Left ventricle myocardium superior (tissue), 1 donor: Measurements from ENCODE around the gene ECI1. TPM values are rescaled to one million over a fixed set of nuclear protein-coding genes. Genes with fewer than 3 reads are reported as not detected.

ENCODE experiments used
- ATAC-seq: fragments of 200-7000 bp; cut with Tn5 transposase; one replicate; pipeline ENCODE4 v1.9.1; 2020; ENCODE audit warnings: mild to moderate bottlenecking, moderate library complexity
- DNase-seq: peaks from one replicate; pipeline ENCODE4 v3.0.0-alpha.2; 2020
- intact Hi-C: fragments of 100-400 bp; cut with micrococcal nuclease; formaldehyde crosslinking; loops from one replicate; pipeline ENCODE4 v1.11.0; 2022
- long read RNA-seq: library from polyadenylated mRNA; unstranded; transcript quantifications from one replicate; pipeline ENCODE4 v2.0.0, GENCODE V29; 2021
- total RNA-seq: library from RNA; stranded (reverse); fragmentation: NEBNext Ultra II Directional; extraction: Animal tissue kit (Norgen Biotek cat#: 25700); gene quantifications from one replicate; pipeline ENCODE4 v1.2.1, GENCODE V29; 2021
- donor health status: DM: no; HTN: yes; CAD: no; lungs with severe emphysema.

The ECI1 gene, protein sequence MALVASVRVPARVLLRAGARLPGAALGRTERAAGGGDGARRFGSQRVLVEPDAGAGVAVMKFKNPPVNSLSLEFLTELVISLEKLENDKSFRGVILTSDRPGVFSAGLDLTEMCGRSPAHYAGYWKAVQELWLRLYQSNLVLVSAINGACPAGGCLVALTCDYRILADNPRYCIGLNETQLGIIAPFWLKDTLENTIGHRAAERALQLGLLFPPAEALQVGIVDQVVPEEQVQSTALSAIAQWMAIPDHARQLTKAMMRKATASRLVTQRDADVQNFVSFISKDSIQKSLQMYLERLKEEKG
- 225 TPM for total RNA-seq
- long read RNA-seq, transcript ECI1-203 (7 exons, 948 nt), result minor isoform, 5 of 421 reads
- long read RNA-seq, transcript ECI1-201 (7 exons, 1,541 nt), result major isoform, 328 of 421 reads
- long read RNA-seq, transcript ECI1-206 (6 exons, 961 nt), result minor isoform, 29 of 421 reads
- long read RNA-seq, partial matches to known transcripts, result 41 of 421 reads
- long read RNA-seq, other reads (novel, unspliced or antisense), result 17 of 421 reads

DNA sequence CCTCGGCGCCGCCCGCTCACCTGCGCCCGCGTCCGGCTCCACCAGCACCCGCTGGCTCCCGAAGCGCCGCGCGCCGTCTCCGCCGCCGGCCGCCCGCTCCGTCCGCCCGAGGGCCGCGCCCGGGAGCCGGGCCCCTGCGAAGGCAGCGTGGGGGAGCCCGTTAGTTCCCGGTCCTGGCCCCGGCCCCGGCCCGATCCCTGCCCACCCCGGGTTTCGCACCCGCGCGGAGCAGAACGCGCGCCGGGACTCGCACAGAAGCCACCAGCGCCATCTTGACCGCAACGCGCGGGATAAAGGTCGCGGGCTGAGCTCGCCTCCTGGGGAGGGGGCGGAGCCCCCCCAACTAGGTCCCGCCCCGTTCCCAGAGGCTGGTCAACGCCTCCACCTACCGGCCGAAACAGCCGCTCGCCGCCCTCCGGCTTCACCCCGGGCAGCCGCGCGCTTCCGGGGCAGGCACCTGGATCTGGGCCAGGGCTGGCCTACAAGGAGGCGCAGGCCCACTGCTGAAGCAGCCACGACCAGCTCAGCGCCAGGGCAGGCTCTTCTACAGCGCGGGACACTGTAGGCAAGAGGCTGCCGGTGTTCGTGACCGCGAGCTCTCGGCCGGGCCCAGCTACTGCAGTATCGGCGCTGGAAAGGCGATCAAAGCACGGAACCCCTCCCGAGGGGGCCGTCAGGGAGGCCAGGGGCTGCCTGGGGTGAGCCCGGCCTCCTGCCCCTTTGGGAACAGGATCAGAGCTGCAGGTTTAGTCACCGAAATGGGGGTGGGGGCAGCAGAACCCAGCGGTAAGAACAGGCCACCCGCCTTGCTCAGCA, at the start of gene ECI1:
Gene ECI1, minus strand, starts transcription at position 292 of the 816 bp plus-strand sequence. Its CDS starts 21 bp downstream, at position 271.
- intact Hi-C loops, result no loop called here
- ATAC-seq (peak; percentile 97), DNase-seq (peak; percentile 99)

DNA sequence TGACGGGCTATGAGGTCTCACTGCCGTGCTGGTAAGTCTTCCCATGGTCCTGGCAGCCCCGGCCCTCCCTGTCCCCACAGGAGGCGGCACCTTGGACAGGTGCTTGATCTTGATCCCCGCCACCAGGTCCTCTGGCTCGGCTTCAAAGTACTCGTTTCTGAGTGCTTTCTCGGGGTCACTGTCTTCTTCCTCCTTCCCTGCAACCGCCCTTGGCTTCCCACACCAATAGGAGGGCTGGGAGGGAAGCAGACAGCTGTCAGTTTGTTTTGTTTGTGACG, 48.5 kb upstream of the ECI1 start:
- ATAC-seq (no peak), DNase-seq (no peak)
- intact Hi-C loops, result no loop called here

DNA sequence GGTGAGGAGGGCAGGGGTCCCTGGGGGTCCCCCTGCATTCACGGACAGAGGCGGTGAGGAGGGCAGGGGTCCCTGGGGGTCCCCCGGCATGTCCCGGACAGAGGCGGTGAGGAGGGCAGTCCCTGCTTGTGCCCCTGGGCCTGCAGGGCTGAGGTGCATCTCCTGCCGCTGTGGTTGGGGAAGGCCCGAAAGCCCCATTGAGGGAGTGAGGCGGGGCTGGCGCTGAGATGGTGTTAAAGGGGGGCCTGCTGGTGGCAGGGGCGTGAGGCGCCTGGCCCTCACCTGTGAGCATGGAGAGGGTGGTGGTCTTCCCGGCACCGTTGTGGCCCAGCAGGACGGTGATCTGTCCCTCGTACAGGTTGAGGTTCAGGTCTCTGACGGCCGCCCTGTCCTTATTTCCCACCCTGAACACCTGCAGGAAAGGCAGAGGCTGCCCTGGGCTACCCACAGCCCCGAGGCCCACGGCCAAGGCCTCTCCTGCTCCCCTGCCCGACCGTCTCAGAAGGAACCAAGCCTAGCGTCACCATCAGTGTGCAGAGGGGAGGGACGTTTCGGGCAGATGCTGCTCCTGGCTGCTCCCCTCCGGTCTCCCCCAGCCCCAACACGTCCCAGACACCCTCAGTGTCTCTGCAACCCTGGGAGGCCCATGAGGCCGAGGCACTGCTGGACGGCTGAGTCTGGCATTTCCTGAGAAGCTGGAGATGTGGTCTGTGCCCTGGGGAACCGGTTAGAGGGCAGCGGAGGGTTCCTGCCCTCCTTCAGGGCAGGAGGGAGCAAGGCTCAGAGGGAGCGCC, 47.9 kb upstream of the ECI1 start:
- DNase-seq (no peak), ATAC-seq (no peak)
- intact Hi-C loops, result no loop called here

DNA sequence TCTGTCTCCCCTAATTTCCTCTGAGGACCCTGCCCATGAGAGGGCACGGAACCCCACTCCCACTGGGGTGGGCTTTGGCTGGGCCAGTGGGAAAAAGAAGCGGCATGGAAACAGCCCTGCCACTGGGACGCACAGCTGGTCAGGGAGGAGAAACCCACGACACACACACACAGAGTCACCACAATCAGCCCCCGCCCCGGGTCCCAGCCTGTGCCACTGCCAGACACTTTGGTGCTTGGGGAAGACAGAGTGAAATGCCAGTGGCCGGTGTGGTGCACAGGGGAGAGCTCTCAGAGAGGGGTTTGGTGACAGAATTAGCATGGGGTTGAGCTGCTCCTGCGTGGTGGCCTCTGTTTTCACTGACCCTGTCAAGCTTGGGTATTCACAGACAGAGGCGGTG, 47.2 kb upstream of the ECI1 start:
- intact Hi-C loops, result no loop called here
- DNase-seq (no peak), ATAC-seq (no peak)

DNA sequence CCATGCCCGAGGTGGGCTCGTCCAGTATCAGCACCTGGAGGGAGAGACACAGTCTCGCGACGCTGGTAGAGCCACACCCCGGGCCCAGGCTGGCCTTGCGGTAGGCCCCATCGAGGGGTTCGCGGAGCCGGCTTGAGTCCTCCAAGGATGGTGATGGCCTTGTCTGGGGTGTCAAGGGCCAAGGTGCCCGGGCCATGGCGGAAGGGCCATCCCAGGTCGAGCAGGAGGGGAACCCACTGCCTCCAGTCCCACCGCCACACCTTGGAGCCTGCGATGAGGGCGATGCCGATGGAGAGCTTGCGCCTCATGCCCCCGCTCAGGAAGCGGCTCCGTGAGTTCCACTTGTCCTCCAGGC, 46.1 kb upstream of the ECI1 start:
- DNase-seq (no peak), ATAC-seq (no peak)
- intact Hi-C loops, result no loop called here

DNA sequence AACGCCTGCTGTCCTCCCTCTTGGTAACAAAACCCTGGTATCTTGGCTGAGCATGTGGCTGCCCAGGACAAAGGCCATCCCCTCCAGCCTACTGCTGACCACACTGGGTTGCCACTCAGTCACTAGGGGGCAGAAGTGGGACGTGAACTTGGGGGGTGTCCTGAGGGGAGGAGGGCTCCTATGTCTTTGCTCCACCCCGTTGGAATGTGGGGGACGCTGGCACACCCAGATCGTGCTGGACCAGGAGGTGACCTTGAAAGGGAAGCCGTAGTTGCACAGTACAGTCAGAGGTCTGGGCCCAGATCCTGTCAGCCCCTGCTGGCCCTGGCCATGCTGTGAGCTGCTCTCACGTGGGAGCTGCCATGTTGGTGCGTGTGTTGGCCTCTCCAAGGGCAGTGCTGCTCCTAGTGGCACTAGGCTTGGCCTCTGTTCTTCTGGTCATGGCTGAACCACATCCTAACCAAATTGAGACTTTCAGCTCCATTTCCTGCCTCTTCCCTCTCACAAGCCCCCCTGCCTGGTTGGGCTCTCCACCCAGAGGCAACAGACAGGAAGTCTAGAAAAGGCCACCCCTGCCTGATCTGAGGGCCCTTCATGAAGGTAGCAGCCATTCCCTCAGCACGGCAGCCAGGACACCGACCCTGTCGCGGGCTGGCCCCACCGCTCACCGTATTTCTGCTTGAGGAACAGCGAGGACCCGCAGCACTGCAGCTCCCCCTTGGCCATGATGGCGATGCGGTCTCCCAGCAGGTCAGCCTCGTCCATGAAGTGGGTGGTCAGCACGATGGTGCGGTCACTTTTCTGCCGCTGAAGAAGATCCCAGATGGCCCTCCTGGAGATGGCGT, 45.5 kb upstream of the ECI1 start:
- DNase-seq (no peak), ATAC-seq (peak; percentile 69)
- intact Hi-C loops, result no loop called here

DNA sequence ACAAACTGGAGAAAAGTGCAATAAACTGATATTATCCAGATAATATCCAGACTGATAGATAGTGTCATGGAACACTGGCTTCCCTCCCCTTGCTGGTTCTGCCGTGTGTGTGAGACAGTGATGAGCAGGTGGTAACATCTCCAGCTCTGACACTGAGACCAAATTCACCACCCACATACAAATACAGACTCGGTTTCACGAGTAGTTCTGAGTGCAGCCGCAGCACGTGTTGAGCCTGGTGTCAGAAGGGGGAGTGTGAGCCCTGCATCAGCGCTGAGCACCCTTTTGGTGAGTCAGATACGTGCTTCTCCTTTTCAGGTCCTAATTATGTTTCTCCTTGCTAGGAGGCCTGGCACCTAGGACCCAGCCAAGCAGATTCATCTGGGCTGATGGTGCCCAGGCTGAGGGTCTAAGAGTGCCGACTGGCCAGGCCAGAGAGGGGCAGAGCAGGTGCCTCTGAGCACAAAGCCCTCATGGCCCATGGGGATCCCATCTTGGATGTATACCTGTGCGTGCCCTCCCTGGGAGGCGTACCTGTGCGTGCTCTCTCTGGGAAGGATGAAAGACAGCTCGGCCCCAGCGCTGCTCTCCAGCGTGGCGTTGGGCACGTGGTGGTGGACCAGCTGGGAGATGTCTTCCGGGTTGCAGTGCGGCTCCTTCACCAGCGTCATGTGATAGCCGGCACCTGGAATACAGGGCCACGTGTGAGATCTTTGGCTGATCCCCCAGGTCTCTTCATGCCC, 43.8 kb upstream of the ECI1 start:
- intact Hi-C loops, result no loop called here
- no peak for ATAC-seq

DNA sequence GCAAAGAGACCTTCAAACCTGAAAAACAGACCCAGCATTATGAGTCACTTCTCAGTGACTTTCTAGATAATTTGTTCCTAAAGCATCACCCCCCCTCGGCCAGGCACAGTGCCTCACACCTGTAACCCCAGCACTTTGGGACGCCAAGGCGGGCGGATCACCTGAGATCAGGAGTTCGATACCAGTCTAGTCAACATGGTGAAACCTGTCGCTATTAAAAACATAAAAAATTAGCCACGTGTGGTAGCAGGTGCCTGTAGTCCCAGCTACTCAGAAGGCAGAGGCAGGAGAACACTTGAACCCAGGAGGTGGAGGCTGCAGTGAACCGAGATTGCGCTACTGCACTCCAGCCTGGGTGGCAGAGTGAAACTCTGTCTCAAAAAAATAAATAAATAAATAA, 40.8 kb upstream of the ECI1 start:
- DNase-seq (no peak), ATAC-seq (no peak)
- intact Hi-C loops, result no loop called here

More for the DNA sequence above, 43.8 kb upstream of the ECI1 start:
- no peak for DNase-seq

DNA sequence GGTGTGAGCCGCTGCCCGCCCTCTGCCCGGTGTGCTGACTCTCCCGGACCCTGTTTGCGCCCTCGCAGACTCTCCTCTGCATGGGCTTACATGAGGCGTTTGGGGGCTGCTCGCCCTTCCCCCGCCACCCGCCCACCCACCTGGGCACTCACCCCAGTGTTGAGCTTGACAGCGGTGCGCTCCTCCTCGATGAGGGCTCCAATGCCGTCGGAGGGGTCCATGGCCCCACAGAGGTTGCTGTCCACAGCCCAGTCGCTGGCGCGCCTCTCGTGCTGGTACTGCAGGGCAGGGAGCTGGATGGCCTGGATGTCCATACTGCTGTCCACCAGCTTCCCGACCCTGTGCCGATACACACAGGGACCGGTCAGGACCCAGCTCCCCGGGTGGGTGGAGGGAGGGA, 37.9 kb upstream of the ECI1 start:
- ATAC-seq (no peak), DNase-seq (no peak)
- intact Hi-C loops, result no loop called here

DNA sequence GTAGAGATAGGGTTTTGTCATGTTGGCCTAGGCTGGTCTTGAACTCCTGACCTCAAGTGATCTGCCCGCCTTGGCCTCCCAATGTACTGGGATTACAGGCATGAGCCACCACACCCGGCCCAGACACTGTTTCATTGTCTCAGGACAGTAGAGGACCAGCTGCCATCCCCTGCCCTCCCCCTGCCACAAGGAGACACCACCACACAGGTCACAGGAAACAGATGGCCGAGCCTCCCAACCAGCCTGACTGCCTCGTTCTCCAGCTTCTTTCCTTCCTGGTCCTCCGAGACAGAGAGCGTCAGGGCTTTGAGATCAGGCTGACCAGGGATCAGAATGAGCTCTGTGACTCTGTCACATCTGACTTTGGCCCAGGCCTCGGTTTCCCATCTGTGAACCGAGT, 37.3 kb upstream of the ECI1 start:
- no peak for DNase-seq
- intact Hi-C loops, result no loop called here
- no peak for ATAC-seq

DNA sequence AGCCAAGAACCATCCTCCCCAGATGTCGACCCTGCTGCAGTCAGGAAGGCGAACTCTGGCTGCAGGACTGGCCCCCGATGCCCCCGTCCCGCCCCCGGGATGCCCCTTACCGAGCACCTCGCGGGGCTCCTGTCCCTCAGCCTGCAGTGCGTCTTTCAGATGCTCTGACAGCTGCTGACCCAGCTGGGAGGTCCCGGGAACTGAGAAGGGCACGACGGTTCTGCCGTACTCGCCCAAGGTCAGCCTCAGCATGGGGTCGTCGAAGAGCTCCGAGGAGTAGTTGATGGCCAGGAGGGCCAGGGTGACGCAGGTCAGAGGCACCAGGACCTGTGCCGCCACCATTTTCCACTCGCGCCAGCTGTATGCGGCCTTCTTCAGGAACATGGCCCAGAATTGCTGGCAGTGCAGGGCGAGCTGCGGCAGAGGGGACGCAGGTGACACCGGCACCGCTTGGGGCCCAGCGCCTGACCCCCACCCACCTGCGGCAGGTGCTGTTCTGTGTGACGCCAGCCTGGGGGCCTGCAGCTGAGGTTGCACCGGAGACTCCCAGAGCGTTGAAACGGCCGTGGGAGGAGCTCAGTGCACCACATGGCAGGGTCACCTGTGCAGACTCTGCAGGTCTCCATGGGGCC, 36.6 kb upstream of the ECI1 start:
- no peak for DNase-seq
- ATAC-seq, result no peak
- intact Hi-C loops, result no loop called here

DNA sequence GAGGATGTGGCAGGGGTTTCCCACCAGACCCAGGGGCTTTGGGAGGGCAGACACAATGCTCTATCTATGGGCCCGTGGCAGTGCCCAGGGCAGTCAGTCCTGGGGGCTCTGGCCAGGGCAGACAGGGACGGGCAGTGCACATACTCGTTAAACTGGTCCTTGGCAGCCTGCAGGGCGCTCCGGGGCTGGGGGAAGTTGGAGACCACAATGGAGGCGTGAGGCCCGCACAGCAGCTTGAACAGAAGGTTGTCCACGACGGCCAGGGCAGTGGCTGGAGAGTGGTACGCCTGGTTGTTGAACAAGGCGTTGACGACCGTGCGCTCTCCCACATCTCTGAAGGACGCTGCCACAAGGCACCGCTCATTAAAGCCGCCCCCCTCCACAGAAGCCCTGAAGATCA, 35.2 kb upstream of the ECI1 start:
- intact Hi-C loops, result no loop called here
- DNase-seq (no peak), ATAC-seq (no peak)

DNA sequence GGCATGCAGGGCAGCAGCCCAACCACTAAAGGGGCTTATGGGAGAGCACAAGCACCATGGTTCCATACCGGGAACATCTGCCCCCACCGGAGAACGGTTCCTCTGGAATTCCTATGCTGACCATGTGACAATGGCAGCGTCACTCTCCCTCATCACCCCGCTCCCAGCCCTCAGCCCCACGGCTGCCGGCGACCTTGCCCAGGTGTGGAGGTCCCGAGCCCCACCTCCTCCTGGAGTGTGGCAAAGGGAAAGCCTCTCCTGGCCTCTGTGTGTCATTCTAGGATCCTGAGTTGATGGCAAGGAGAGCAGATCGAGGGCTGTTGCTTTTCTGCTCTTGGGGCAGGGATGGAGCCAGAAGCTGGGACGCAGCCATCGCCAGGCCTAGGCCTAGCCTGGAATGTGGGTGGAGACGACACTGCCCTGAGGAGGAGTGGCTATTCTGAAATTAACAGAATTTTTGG, 34.4 kb upstream of the ECI1 start:
- DNase-seq (no peak), ATAC-seq (no peak)
- intact Hi-C loops, result no loop called here

DNA sequence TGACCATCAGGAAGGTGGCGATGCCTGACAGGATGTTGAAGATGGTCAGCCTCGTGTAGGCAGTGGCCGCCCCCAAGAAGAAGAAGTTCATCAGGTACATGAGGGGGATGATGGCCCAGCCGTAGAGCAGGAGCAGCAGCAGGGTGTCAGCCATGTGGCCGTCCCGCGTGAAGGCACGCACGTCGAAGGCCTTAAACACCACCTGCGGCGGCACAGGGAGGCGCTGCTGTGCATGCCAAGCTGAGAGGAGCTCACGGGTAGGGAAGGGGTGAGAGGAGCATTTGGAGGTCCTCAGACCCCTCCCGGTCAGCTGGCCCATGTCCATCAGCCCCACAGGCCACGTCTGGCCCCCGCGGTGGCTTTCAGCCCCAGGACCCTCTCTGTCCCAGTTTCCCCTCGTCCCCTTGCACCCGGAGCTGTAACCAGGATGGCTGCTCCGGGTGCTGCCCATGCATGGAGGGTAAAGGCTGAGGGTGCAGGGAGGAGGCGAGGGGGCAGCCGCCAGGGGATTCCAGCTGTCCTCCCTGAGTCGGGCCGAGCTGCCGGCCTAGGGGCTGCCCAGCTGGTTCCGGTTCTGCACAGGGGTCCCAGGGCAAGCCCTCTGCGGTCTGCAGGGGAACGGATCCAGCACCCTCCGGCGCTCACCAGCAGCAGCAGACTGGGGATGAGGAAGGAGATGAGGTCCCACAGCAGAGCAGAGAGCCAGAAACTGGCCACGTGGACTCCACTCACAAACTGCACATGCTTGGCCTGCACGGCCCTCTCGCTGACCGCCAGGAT, 33.6 kb upstream of the ECI1 start:
- no peak for ATAC-seq
- intact Hi-C loops, result no loop called here
- no peak for DNase-seq

DNA sequence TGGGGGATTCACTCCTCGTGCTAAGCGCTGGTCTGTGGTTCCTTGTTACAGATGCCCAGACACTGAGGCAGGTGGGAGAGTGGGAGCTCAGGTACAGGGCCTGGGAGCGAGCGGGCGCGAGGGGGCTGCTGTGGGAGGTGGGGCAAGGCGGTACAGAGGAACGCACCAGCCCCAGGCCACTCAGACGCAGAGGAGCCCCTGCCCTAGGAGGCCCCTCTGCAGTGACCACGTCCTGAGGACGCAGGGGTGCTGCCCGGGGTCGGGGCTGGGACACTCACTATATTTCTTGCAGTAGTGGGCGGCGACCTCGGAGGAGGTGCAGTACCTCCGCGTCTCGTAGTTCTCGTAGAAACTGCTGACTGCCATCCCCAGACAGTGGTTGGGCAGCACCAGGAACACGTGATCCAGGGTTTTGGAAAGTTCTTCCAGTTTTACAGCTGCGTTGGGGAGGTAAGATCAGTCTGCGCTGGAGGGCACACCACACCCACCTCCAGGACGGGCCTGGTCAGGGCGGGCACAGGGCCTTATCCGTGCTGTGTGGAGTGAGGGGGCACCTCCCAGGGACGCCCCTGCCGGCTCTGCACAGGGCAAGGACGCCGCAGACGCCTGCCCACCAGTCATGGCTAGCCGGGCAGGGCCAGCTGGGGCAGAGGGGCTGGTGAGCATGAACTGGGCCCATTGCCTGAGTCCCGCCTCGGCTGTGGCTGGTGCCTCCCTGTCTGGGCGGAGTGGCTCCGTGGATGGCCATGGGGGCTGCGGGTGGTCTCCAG, 32.8 kb upstream of the ECI1 start:
- intact Hi-C loops, result no loop called here
- DNase-seq, result no peak
- no peak for ATAC-seq

DNA sequence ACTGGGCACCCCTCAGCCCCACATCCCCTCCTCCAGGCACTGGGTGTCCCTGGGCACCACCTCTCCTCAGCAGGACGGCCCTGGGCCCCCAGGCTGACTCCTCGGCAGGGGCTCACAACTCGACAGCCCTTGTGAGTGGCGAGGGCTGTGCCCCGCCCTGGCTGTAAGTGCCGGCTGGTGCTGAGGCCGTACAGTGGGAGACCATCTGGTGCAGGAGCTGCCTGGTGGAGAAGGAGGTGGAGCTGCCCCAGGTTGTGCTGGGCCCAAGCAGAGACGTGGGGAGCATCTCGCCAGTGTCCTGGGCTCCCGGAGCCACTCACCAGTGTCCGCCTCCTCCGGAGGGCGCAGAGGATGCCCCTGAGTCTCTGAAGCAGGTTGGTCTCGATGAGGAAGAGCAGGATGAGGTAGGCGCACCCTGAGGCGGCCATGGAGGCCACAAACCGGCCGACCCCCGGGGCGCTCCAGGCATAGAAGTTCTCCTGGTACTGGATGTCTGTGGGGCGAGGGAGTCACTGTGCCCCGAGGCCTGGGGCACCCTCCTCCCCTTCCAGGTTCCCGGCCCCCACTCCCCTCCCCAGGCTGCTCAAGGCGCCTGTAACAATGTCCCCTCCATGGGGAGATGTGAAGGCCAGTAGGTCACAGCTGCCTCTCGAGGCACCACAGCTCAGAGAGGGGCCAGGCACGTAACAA, 31.6 kb upstream of the ECI1 start:
- intact Hi-C loops, result no loop called here
- no peak for ATAC-seq
- no peak for DNase-seq
